Uterus (tissue), 4 donors: ENCODE data around the gene ZNF536. TPM values are rescaled to one million over a fixed set of nuclear protein-coding genes. Genes with fewer than 3 reads are reported as not detected.

Source experiments
- DNase-seq, 2 donors: peaks; one replicate each; pipeline ENCODE4 v3.0.0-alpha.2; 2019 to 2020
- H3K27ac ChIP-seq, 2 donors: fragments of 200-600 bp; sonication (generic); 1 replicate in 1 of 2; 2 replicates in 1 of 2; pipeline ENCODE4 v1.5.1; 2016 to 2018
- H3K27me3 ChIP-seq, 2 donors: fragments of 200-600 bp; sonication (generic); one replicate each; pipeline ENCODE4 v1.5.1; 2018 to 2019; ENCODE audit warnings: control low read depth in 1 of 2
- H3K36me3 ChIP-seq, 2 donors: fragments of 200-600 bp; sonication (generic); one replicate each; pipeline ENCODE4 v1.5.1; 2019; ENCODE audit warnings: control low read depth in 1 of 2
- H3K4me1 ChIP-seq, 2 donors: fragments of 200-600 bp; sonication (generic); one replicate each; pipeline ENCODE4 v1.5.1; 2018 to 2019; ENCODE audit warnings: control low read depth in 1 of 2
- H3K4me3 ChIP-seq, 2 donors: fragments of 200-600 bp; sonication (generic); 1 replicate in 1 of 2; 2 replicates in 1 of 2; pipeline ENCODE4 v1.5.1; 2018 to 2019; ENCODE audit warnings: mild to moderate bottlenecking in 1 of 2
- H3K9me3 ChIP-seq, 2 donors: fragments of 200-600 bp; sonication (generic); one replicate each; pipeline ENCODE4 v1.5.1; 2019; ENCODE audit warnings: control low read depth in 1 of 2
- CTCF ChIP-seq, 4 experiments: fragments of 200-600 bp in 2 of 4; fragments of 450-650 bp in 2 of 4; sonication (generic) in 2 of 4; IDR thresholded peaks; one replicate each; pipeline ENCODE4 v1.5.1; 2016 to 2019; ENCODE audit warnings: antibody characterized with exemption in 4 of 4, mild to moderate bottlenecking in 2 of 4, moderate library complexity in 1 of 4
- POLR2A ChIP-seq, 2 donors: fragments of 450-650 bp; IDR thresholded peaks; one replicate each; pipeline ENCODE4 v1.6.1; 2016; ENCODE audit warnings: antibody characterized with exemption in 2 of 2, mild to moderate bottlenecking in 1 of 2, moderate library complexity in 1 of 2
- intact Hi-C: fragments of 100-400 bp; cut with DNase I; formaldehyde crosslinking; loops from one replicate; pipeline ENCODE4 v1.15.1; 2023; ENCODE audit warnings: low total_unique reads
- total RNA-seq, 4 donors: library from RNA; depleted of rRNA in 3 of 4; stranded (reverse); fragments of >200 nt in 3 of 4; gene quantifications; one replicate each; pipeline versions ENCODE4 v1.1.0 to v1.2.4, GENCODE V29; 2014 to 2023
- donor health status: DM: yes; HTN: yes; CAD: no.

Gene ZNF536
- total RNA-seq, 4 donors from 2014 or later, result 0.67 to 3.3 (median 2.8) TPM; not detected in 1

GRCh38 chr19:30360376-30361106 is 11.6 kb upstream of the ZNF536 start:
- Histone ChIP-seq H3K4me1 (no peaks in the 10 kb centered on the region), H3K36me3 (no peaks in the 10 kb centered on the region), H3K27ac (no peak overlapping the region), H3K9me3 (no peaks in the 10 kb centered on the region), H3K27me3 (no peaks in the 10 kb centered on the region), H3K4me3 (no peak overlapping the region)
- DNase-seq, result no peak
- TF ChIP-seq CTCF (IDR thresholded peaks at IDR 0.05) (no peak), POLR2A (IDR thresholded peaks at IDR 0.05) (no peak)
- intact Hi-C loops, result no loop called here

- Histone ChIP-seq H3K27me3 (no peaks in the 10 kb centered on the region), H3K36me3 (no peaks in the 10 kb centered on the region), H3K4me3 (no peak overlapping the region), H3K4me1 (no peaks in the 10 kb centered on the region), H3K9me3 (no peaks in the 10 kb centered on the region), H3K27ac (no peak overlapping the region)
- DNase-seq, result no peak
- TF ChIP-seq CTCF (IDR thresholded peaks at IDR 0.05), result no peak
- no peak for TF ChIP-seq POLR2A (IDR thresholded peaks at IDR 0.05)
- intact Hi-C loops, result no loop called here
Measured at GRCh38 chr19:30361107-30361447, 11.1 kb upstream of the ZNF536 start.

GRCh38 chr19:30361721-30362120 is 10.5 kb upstream of the ZNF536 start:
- intact Hi-C loops, result no loop called here
- no peaks in the 10 kb centered on the region for H3K9me3 ChIP-seq
- DNase-seq, result no peak
- no peaks in the 10 kb centered on the region for H3K27me3 ChIP-seq
- no peaks in the 10 kb centered on the region for H3K36me3 ChIP-seq
- TF ChIP-seq CTCF (IDR thresholded peaks at IDR 0.05) (no peak), POLR2A (IDR thresholded peaks at IDR 0.05) (no peak)
- no peak overlapping the region for H3K27ac ChIP-seq
- H3K4me1 ChIP-seq, result no peaks in the 10 kb centered on the region
- H3K4me3 ChIP-seq, result no peak overlapping the region

- no peaks in the 10 kb centered on the region for H3K4me1 ChIP-seq
- no peak overlapping the region for H3K27ac ChIP-seq
- DNase-seq, result no peak
- no peak overlapping the region for H3K4me3 ChIP-seq
- TF ChIP-seq POLR2A (IDR thresholded peaks at IDR 0.05) (no peak), CTCF (IDR thresholded peaks at IDR 0.05) (no peak)
- H3K36me3 ChIP-seq, result no peaks in the 10 kb centered on the region
- intact Hi-C loops, result no loop called here
- no peaks in the 10 kb centered on the region for H3K9me3 ChIP-seq
- H3K27me3 ChIP-seq, result no peaks in the 10 kb centered on the region
Measured at GRCh38 chr19:30362156-30362754, 9.9 kb upstream of the ZNF536 start.

- intact Hi-C loops, result no loop called here
- H3K4me1 ChIP-seq, result no peaks in the 10 kb centered on the region
- H3K36me3 ChIP-seq, result no peaks in the 10 kb centered on the region
- DNase-seq, result no peak
- H3K27ac ChIP-seq, result no peak overlapping the region
- H3K27me3 ChIP-seq, result no peaks in the 10 kb centered on the region
- TF ChIP-seq POLR2A (IDR thresholded peaks at IDR 0.05) (no peak), CTCF (IDR thresholded peaks at IDR 0.05) (no peak)
- no peaks in the 10 kb centered on the region for H3K9me3 ChIP-seq
- no peak overlapping the region for H3K4me3 ChIP-seq
Measured at GRCh38 chr19:30363073-30363472, 9.1 kb upstream of the ZNF536 start.
